H1 (cell line): ENCODE measurements around the gene PCDHB8. TPM values are rescaled to one million over a fixed set of nuclear protein-coding genes. Genes with fewer than 3 reads are reported as not detected.

Experiments
- CTCF ChIA-PET: fragments of 300-600 bp; sonication (Branson Sonifier 250); formaldehyde crosslinking; loops from one replicate; lab custom pipeline; 2021; ENCODE audit not compliant: partially characterized antibody; lab: Charles Lee
- POLR2A ChIA-PET: fragments of 300-600 bp; sonication (Branson Sonifier 250); formaldehyde crosslinking; loops from one replicate; lab custom pipeline; 2021; ENCODE audit warnings: inconsistent platforms; ENCODE audit not compliant: partially characterized antibody; lab: Charles Lee
- DNase-seq, 2 experiments: peaks; one replicate each; pipeline versions ENCODE4 v3.0.0 to v3.0.0-alpha.2; 2010 to 2022; ENCODE audit warnings: low spot score in 2 of 2, low read depth in 1 of 2, mixed read lengths in 1 of 2
- FAIRE-seq: peaks from 2 replicates; lab custom pipeline; 2011; peaks lifted over from hg19 to GRCh38; lab: Jason Lieb, UNC
- H2AFZ ChIP-seq: 2 replicates; pipeline ENCODE4 v1.8.1; 2012; ENCODE audit warnings: low read length, inconsistent platforms
- H2AK5ac ChIP-seq: 2 replicates; pipeline ENCODE4 v1.6.1; 2013; ENCODE audit warnings: low read depth, low read length
- H2BK120ac ChIP-seq: replicated peaks from 2 replicates; pipeline ENCODE3; 2013; ENCODE audit warnings: low read depth, low read length, inconsistent platforms
- H2BK12ac ChIP-seq: 2 replicates; pipeline ENCODE4 v1.6.1; 2013; ENCODE audit warnings: low read depth, low read length
- H2BK15ac ChIP-seq: 2 replicates; pipeline ENCODE4 v1.6.1; 2013; ENCODE audit warnings: low read length
- H2BK20ac ChIP-seq: 2 replicates; pipeline ENCODE4 v1.6.1; 2013; ENCODE audit warnings: low read length
- H2BK5ac ChIP-seq: 2 replicates; pipeline ENCODE4 v1.6.1; 2013; ENCODE audit warnings: low read depth, low read length
- H3K14ac ChIP-seq: 2 replicates; pipeline ENCODE4 v1.6.1; 2013; ENCODE audit warnings: inconsistent platforms; ENCODE audit not compliant: insufficient read length
- H3K18ac ChIP-seq: 2 replicates; pipeline ENCODE4 v1.6.1; 2013; ENCODE audit warnings: low read length; ENCODE audit errors: extremely low read depth
- H3K23ac ChIP-seq: 2 replicates; pipeline ENCODE4 v1.6.1; 2013; ENCODE audit warnings: inconsistent platforms; ENCODE audit not compliant: insufficient read length
- H3K23me2 ChIP-seq: 2 replicates; pipeline ENCODE4 v1.6.1; 2013; ENCODE audit warnings: low read depth, low read length
- H3K27ac ChIP-seq: 2 replicates; pipeline ENCODE4 v1.6.1; 2011; ENCODE audit warnings: low read depth, low read length, inconsistent platforms
- H3K27me3 ChIP-seq, 4 experiments: replicated peaks in 1 of 4; 1 replicate in 1 of 4; 2 replicates in 3 of 4; pipeline versions ENCODE4 v1.6.1 to v1.8.1; 2011 to 2013; ENCODE audit warnings: low read length in 3 of 4, mild to moderate bottlenecking in 3 of 4, inconsistent platforms in 2 of 4, mixed read lengths in 2 of 4, moderate library complexity in 1 of 4; ENCODE audit not compliant: control insufficient read depth in 3 of 4, insufficient read depth in 3 of 4; ENCODE audit errors: extremely low read depth in 1 of 4
- H3K36me3 ChIP-seq, 4 experiments: 2 replicates each; pipeline versions ENCODE4 v1.6.1 to v1.8.1; 2011 to 2013; ENCODE audit warnings: mild to moderate bottlenecking in 4 of 4, low read length in 3 of 4, moderate library complexity in 2 of 4, control low read depth in 1 of 4, inconsistent platforms in 1 of 4; ENCODE audit not compliant: insufficient read depth in 4 of 4, control insufficient read depth in 2 of 4
- H3K4ac ChIP-seq: replicated peaks from 2 replicates; pipeline ENCODE3; 2013; ENCODE audit warnings: low read length, low read depth, mixed read lengths, inconsistent platforms; ENCODE audit not compliant: insufficient read length
- H3K4me1 ChIP-seq, 4 experiments: replicated peaks in 1 of 4; 1 replicate in 1 of 4; 2 replicates in 3 of 4; pipeline versions ENCODE4 v1.6.1 to v1.8.1; 2011 to 2013; ENCODE audit warnings: low read length in 3 of 4, inconsistent platforms in 2 of 4, mixed read lengths in 1 of 4; ENCODE audit not compliant: insufficient read depth in 4 of 4, control insufficient read depth in 3 of 4
- H3K4me2 ChIP-seq, 2 experiments: 2 replicates each; pipeline versions ENCODE4 v1.6.1 to v1.8.1; 2011 to 2013; ENCODE audit warnings: low read depth in 2 of 2, low read length in 2 of 2, control low read depth in 1 of 2, inconsistent platforms in 1 of 2, mild to moderate bottlenecking in 1 of 2; ENCODE audit not compliant: insufficient read depth in 1 of 2
- H3K4me3 ChIP-seq, 4 experiments: fragments of 200-600, 300-600 bp in 1 of 4; sonication (generic), shearing (Covaris generic), sonication (Bioruptor Twin) in 1 of 4; 2 replicates each; pipeline versions ENCODE4 v1.5.1 to v1.8.1; 2011 to 2016; ENCODE audit warnings: low read length in 4 of 4, low read depth in 3 of 4, control low read depth in 2 of 4, inconsistent platforms in 2 of 4, mild to moderate bottlenecking in 2 of 4, mixed read lengths in 1 of 4, moderate library complexity in 1 of 4; ENCODE audit not compliant: insufficient read depth in 2 of 4; ENCODE audit errors: extremely low read depth in 1 of 4
- H3K56ac ChIP-seq: replicated peaks from 2 replicates; pipeline ENCODE3; 2013; ENCODE audit warnings: low read depth, mild to moderate bottlenecking, mixed read lengths, low read length, inconsistent platforms; ENCODE audit not compliant: insufficient read length
- H3K79me1 ChIP-seq: 2 replicates; pipeline ENCODE4 v1.6.1; 2013; ENCODE audit warnings: low read depth, low read length, control low read depth
- H3K79me2 ChIP-seq, 2 experiments: 2 replicates each; pipeline versions ENCODE4 v1.6.1 to v1.8.1; 2012 to 2013; ENCODE audit warnings: low read length in 2 of 2, mild to moderate bottlenecking in 2 of 2, inconsistent platforms in 1 of 2; ENCODE audit not compliant: insufficient read depth in 2 of 2, control insufficient read depth in 1 of 2
- H3K9ac ChIP-seq, 4 experiments: replicated peaks in 1 of 4; 1 replicate in 1 of 4; 2 replicates in 3 of 4; pipeline versions ENCODE4 v1.6.1 to v1.8.1; 2011 to 2013; ENCODE audit warnings: low read depth in 3 of 4, low read length in 3 of 4, control low read depth in 2 of 4, mild to moderate bottlenecking in 2 of 4, moderate library complexity in 2 of 4, inconsistent platforms in 1 of 4; ENCODE audit errors: extremely low read depth in 1 of 4
- H3K9me3 ChIP-seq, 2 experiments: 2 replicates each; pipeline versions ENCODE4 v1.6.1 to v1.8.1; 2012 to 2013; ENCODE audit warnings: mild to moderate bottlenecking in 2 of 2, moderate library complexity in 2 of 2, control low read depth in 1 of 2, inconsistent platforms in 1 of 2, low read depth in 1 of 2, low read length in 1 of 2, mixed read lengths in 1 of 2; ENCODE audit not compliant: insufficient read depth in 2 of 2
- H4K20me1 ChIP-seq, 2 experiments: replicated peaks in 1 of 2; 2 replicates each; pipeline versions ENCODE3 to v1.8.1; 2011 to 2013; ENCODE audit warnings: inconsistent platforms in 2 of 2, low read length in 2 of 2, mild to moderate bottlenecking in 1 of 2; ENCODE audit not compliant: insufficient read depth in 2 of 2, control insufficient read depth in 1 of 2
- H4K5ac ChIP-seq: 2 replicates; pipeline ENCODE4 v1.6.1; 2013; ENCODE audit warnings: low read length, low read depth, mixed read lengths, inconsistent platforms; ENCODE audit not compliant: insufficient read length
- H4K8ac ChIP-seq: 2 replicates; pipeline ENCODE4 v1.8.0; 2013; ENCODE audit warnings: mild to moderate bottlenecking, moderate library complexity, low read length, inconsistent platforms; ENCODE audit not compliant: insufficient read depth; ENCODE audit errors: extremely low read depth
- H4K91ac ChIP-seq: replicated peaks from 2 replicates; pipeline ENCODE3; 2013; ENCODE audit warnings: low read length, mixed read lengths, inconsistent platforms; ENCODE audit not compliant: insufficient read length
- ATF3 ChIP-seq: IDR thresholded peaks from 2 replicates; pipeline ENCODE4 v1.6.1; 2011; ENCODE audit warnings: low read depth, mild to moderate bottlenecking, low read length; ENCODE audit not compliant: insufficient read depth
- CHD2 ChIP-seq: IDR thresholded peaks from 2 replicates; pipeline ENCODE4 v1.6.1; 2012; ENCODE audit warnings: low read length, improper control_type of control experiment
- CREB1 ChIP-seq: IDR thresholded peaks from 2 replicates; pipeline ENCODE4 v1.6.1; 2012; ENCODE audit warnings: inconsistent platforms
- HDAC6 ChIP-seq: IDR thresholded peaks from one replicate; pipeline ENCODE4 v1.7.1; 2012; ENCODE audit warnings: low read depth, mild to moderate bottlenecking, inconsistent platforms, low read length, moderate library complexity
- KDM4A ChIP-seq: IDR thresholded peaks from one replicate; pipeline ENCODE4 v1.7.1; 2012; ENCODE audit warnings: low read depth, mild to moderate bottlenecking, moderate library complexity, low read length, inconsistent platforms; ENCODE audit not compliant: severe bottlenecking
- SIX5 ChIP-seq: IDR thresholded peaks from 2 replicates; pipeline ENCODE4 v1.6.1; 2011; ENCODE audit warnings: mild to moderate bottlenecking, low read depth, low read length
- SP1 ChIP-seq: IDR thresholded peaks from 2 replicates; pipeline ENCODE4 v1.6.1; 2011; ENCODE audit warnings: low read depth, low read length
- SP4 ChIP-seq: IDR thresholded peaks from 2 replicates; pipeline ENCODE4 v1.6.1; 2012; ENCODE audit warnings: low read length, inconsistent platforms
- TAF1 ChIP-seq: IDR thresholded peaks from 2 replicates; pipeline ENCODE4 v1.6.1; 2011; ENCODE audit warnings: mild to moderate bottlenecking, low read depth, low read length
- WGBS, 2 experiments: shearing (Covaris generic) in 1 of 2; methylation state at CpG; one replicate each; pipeline versions ENCODE4 v1.1.6 to v1.1.7; 2013 to 2015; ENCODE audit warnings: low lambda C conversion rate in 2 of 2, mixed read lengths in 2 of 2, inconsistent platforms in 1 of 2, low coverage in 1 of 2, missing lambda C conversion rate in 1 of 2; ENCODE audit not compliant: insufficient replicate concordance in 2 of 2, insufficient coverage in 1 of 2, insufficient read length in 1 of 2; ENCODE audit errors: extremely low coverage in 1 of 2, missing lambda C conversion rate in 1 of 2; 5-methylcytosine and 5-hydroxymethylcytosine counted together
- polyA plus RNA-seq, 7 experiments: library from polyadenylated mRNA; depleted of rRNA in 3 of 7; stranded (reverse) in 5 of 7; unstranded in 2 of 7; fragments of >200 nt in 5 of 7; fragments of 200-250 nt in 2 of 7; gene quantifications; 1 replicate in 5 of 7; 2 replicates in 1 of 7; 4 replicates in 1 of 7; pipeline versions ENCODE4 v1.2.1 to v1.2.3, GENCODE V29; 2011 to 2013; ENCODE audit warnings: missing spikeins in 2 of 7, mixed read lengths in 2 of 7
- total RNA-seq: library from RNA; stranded (reverse); fragmentation: NEBNext Ultra II Directional; extraction: Animal tissue kit (Norgen Biotek cat#: 25700); gene quantifications from 2 replicates; pipeline ENCODE4 v1.2.1, GENCODE V29; 2021

Gene PCDHB8
- total and polyA plus RNA-seq, 2 of the 8 experiments (the other 6 are each of a cell fraction or from before 2014, with no cell fraction given) = 0.24 to 1.1 TPM

- no peak for TF ChIP-seq HDAC6
- TF ChIP-seq TAF1 = no peak
- no peak for TF ChIP-seq SIX5
- no peak for TF ChIP-seq CHD2
- no peak for TF ChIP-seq CREB1
- no peak for TF ChIP-seq KDM4A
- TF ChIP-seq SP4 = no peak
- no peak for TF ChIP-seq SP1
- TF ChIP-seq ATF3 = no peak
- Histone ChIP-seq H3K4me2 (no peak overlapping the region), H3K4me1 (no peaks in the 10 kb centered on the region), H2BK12ac (no peak overlapping the region), H3K4me3 (no peak overlapping the region), H2BK5ac (no peak overlapping the region), H2AFZ (no peak overlapping the region), H3K9me3 (no peaks in the 10 kb centered on the region; a peak in 1 of 4 replicates), H3K27me3 (no peaks in the 10 kb centered on the region), H3K36me3 (no peaks in the 10 kb centered on the region), H3K14ac (no peak overlapping the region), H3K79me2 (no peaks in the 10 kb centered on the region), H2BK20ac (no peak overlapping the region), H3K56ac (no peak overlapping the region), H2BK15ac (no peak overlapping the region), H4K20me1 (no peaks in the 10 kb centered on the region), H3K4ac (no peak overlapping the region), H2AK5ac (no peak overlapping the region), H4K5ac (no peak overlapping the region), H3K27ac (no peak overlapping the region), H2BK120ac (no peak overlapping the region), H4K8ac (no peak overlapping the region), H3K23me2 (no peaks in the 10 kb centered on the region), H3K18ac (no peak overlapping the region), H3K9ac (no peak overlapping the region), H3K79me1 (no peaks in the 10 kb centered on the region), H4K91ac (no peak overlapping the region), H3K23ac (no peak overlapping the region)
- DNase-seq = no peak
- 87% methylated on average over 1 of the region's 1 CpG; no CpG with 5 or more reads in 1 of the 2 experiments for WGBS, 2 experiments
- POLR2A ChIA-PET = no interaction called here
- no peak for FAIRE-seq
- CTCF ChIA-PET = interaction anchor here (1.1 to 3.4 kb wide), 4 partner anchors 11 to 233 kb away, joined by 3 to 44 read pairs (median 22); partner anchors contain the start of genes PCDHB10, PCDHB14 and PCDHGA10
Measured at GRCh38 chr5:141180313-141180712, 2.7 kb downstream of the PCDHB8 start.
